ENCODE measurements around the gene COPS8. TPM values are rescaled to one million over a fixed set of nuclear protein-coding genes. Genes with fewer than 3 reads are reported as not detected.

COPS8 gene
- total RNA-seq, 5 donors from 2014 or later (not counting 1 experiment from before 2014, with no cell fraction given) = 27.6 to 49.4 (median 30.2) TPM

GRCh38 chr2:237121321-237121720 is 35.6 kb downstream of the COPS8 start:
- H3K27me3 Mint-ChIP-seq = no peaks in the 10 kb centered on the region
- whole genome bisulfite sequencing (ENCODE audit: insufficient coverage) = 44% methylated on average over 1 of the region's 1 CpG

GRCh38 chr2:237122214-237122666 is 36.6 kb downstream of the COPS8 start:
- peak in 2 of 4 experiments; percentile 38 to 52 for ATAC-seq (replicated peaks in 1 of 4)
- no peaks in the 10 kb centered on the region for H3K36me3 Mint-ChIP-seq

More at GRCh38 chr2:237121321-237121720, 35.6 kb downstream of the COPS8 start:
- no peaks in the 10 kb centered on the region for H3K36me3 Mint-ChIP-seq
- no peaks in the 10 kb centered on the region for H3K4me1 Mint-ChIP-seq
- no peaks in the 10 kb centered on the region for H3K36me3 ChIP-seq (ENCODE audit: control insufficient read depth in 2 of 2, extremely low read depth in 1 of 2, insufficient read depth in 1 of 2, low read length in 1 of 2)
- ATAC-seq (replicated peaks in 1 of 4) (no peak), DNase-seq (no peak)
- H3K4me1 ChIP-seq (ENCODE audit: control insufficient read depth in 1 of 2, extremely low read depth in 1 of 2, insufficient read depth in 2 of 2, low read length in 2 of 2) = no peaks in the 10 kb centered on the region
- no peak overlapping the region for H3K27ac ChIP-seq (ENCODE audit: low read length)
- CTCF ChIA-PET = no interaction called here
- no peaks in the 10 kb centered on the region for H3K9me3 ChIP-seq
- H3K27me3 ChIP-seq (replicated peaks in 1 of 2; ENCODE audit: control insufficient read depth in 2 of 2, extremely low read depth in 1 of 2, insufficient read depth in 2 of 2, low read length in 1 of 2) = no peaks in the 10 kb centered on the region
- H3K27ac Mint-ChIP-seq = no peak overlapping the region
- H3K4me3 ChIP-seq (ENCODE audit: control insufficient read depth in 1 of 2, extremely low read depth in 1 of 2, low read length in 1 of 2) = no peak overlapping the region
- POLR2A ChIA-PET = no interaction called here
- no peak overlapping the region for H3K4me3 Mint-ChIP-seq
- no peaks in the 10 kb centered on the region for H3K9me3 Mint-ChIP-seq

GRCh38 chr2:237124820-237125219 is 39.1 kb downstream of the COPS8 start:
- no peaks in the 10 kb centered on the region for H3K27me3 Mint-ChIP-seq
- WGBS (ENCODE audit: insufficient coverage) = 93% methylated on average over 2 of the region's 7 CpGs
- Histone ChIP-seq H3K4me1 (ENCODE audit: control insufficient read depth in 1 of 2, extremely low read depth in 1 of 2, insufficient read depth in 2 of 2, low read length in 2 of 2) (no peaks in the 10 kb centered on the region), H3K27me3 (replicated peaks in 1 of 2; ENCODE audit: control insufficient read depth in 2 of 2, extremely low read depth in 1 of 2, insufficient read depth in 2 of 2, low read length in 1 of 2) (peaks cover 0 to 3% of the 10 kb centered on the region in 2 experiments), H3K4me3 (ENCODE audit: control insufficient read depth in 1 of 2, extremely low read depth in 1 of 2, low read length in 1 of 2) (no peak overlapping the region), H3K36me3 (ENCODE audit: control insufficient read depth in 2 of 2, extremely low read depth in 1 of 2, insufficient read depth in 1 of 2, low read length in 1 of 2) (no peaks in the 10 kb centered on the region), H3K27ac (ENCODE audit: low read length) (no peak overlapping the region), H3K9me3 (no peaks in the 10 kb centered on the region)
- DNase-seq (no peak), ATAC-seq (replicated peaks in 1 of 4) (no peak)
- no peaks in the 10 kb centered on the region for H3K36me3 Mint-ChIP-seq
- H3K27ac Mint-ChIP-seq = no peak overlapping the region
- ChIA-PET POLR2A (no interaction called here), CTCF (no interaction called here)
- no peaks in the 10 kb centered on the region for H3K4me1 Mint-ChIP-seq
- H3K9me3 Mint-ChIP-seq = no peaks in the 10 kb centered on the region
- no peak overlapping the region for H3K4me3 Mint-ChIP-seq

More at GRCh38 chr2:237122214-237122666, 36.6 kb downstream of the COPS8 start:
- H3K27ac ChIP-seq (ENCODE audit: low read length) = no peak overlapping the region
- H3K27me3 ChIP-seq (replicated peaks in 1 of 2; ENCODE audit: control insufficient read depth in 2 of 2, extremely low read depth in 1 of 2, insufficient read depth in 2 of 2, low read length in 1 of 2) = no peaks in the 10 kb centered on the region
- no peaks in the 10 kb centered on the region for H3K36me3 ChIP-seq (ENCODE audit: control insufficient read depth in 2 of 2, extremely low read depth in 1 of 2, insufficient read depth in 1 of 2, low read length in 1 of 2)
- DNase-seq = peak in 17 of 35 experiments; percentile 3 to 33 (median 8)
- no peak overlapping the region for H3K27ac Mint-ChIP-seq
- no peaks in the 10 kb centered on the region for H3K9me3 ChIP-seq
- no peak overlapping the region for H3K4me3 Mint-ChIP-seq
- H3K4me3 ChIP-seq (ENCODE audit: control insufficient read depth in 1 of 2, extremely low read depth in 1 of 2, low read length in 1 of 2) = no peak overlapping the region
- ChIA-PET POLR2A (no interaction called here), CTCF (no interaction called here)
- H3K4me1 Mint-ChIP-seq = no peaks in the 10 kb centered on the region
- H3K4me1 ChIP-seq (ENCODE audit: control insufficient read depth in 1 of 2, extremely low read depth in 1 of 2, insufficient read depth in 2 of 2, low read length in 2 of 2) = no peaks in the 10 kb centered on the region
- no peaks in the 10 kb centered on the region for H3K9me3 Mint-ChIP-seq
- 76% methylated on average over 5 of the region's 8 CpGs for WGBS (ENCODE audit: insufficient coverage)
- no peaks in the 10 kb centered on the region for H3K27me3 Mint-ChIP-seq

GRCh38 chr2:237125967-237126366 is 40.3 kb downstream of the COPS8 start:
- no peak for ATAC-seq (replicated peaks in 1 of 4)
- Mint-ChIP-seq H3K27ac (no peak overlapping the region), H3K27me3 (no peaks in the 10 kb centered on the region), H3K4me3 (no peak overlapping the region), H3K4me1 (no peaks in the 10 kb centered on the region), H3K36me3 (no peaks in the 10 kb centered on the region), H3K9me3 (no peaks in the 10 kb centered on the region)
- Histone ChIP-seq H3K36me3 (ENCODE audit: control insufficient read depth in 2 of 2, extremely low read depth in 1 of 2, insufficient read depth in 1 of 2, low read length in 1 of 2) (no peaks in the 10 kb centered on the region), H3K27me3 (replicated peaks in 1 of 2; ENCODE audit: control insufficient read depth in 2 of 2, extremely low read depth in 1 of 2, insufficient read depth in 2 of 2, low read length in 1 of 2) (peaks cover 0 to 3% of the 10 kb centered on the region in 2 experiments), H3K9me3 (no peaks in the 10 kb centered on the region), H3K4me1 (ENCODE audit: control insufficient read depth in 1 of 2, extremely low read depth in 1 of 2, insufficient read depth in 2 of 2, low read length in 2 of 2) (no peaks in the 10 kb centered on the region), H3K27ac (ENCODE audit: low read length) (no peak overlapping the region), H3K4me3 (ENCODE audit: control insufficient read depth in 1 of 2, extremely low read depth in 1 of 2, low read length in 1 of 2) (no peak overlapping the region)
- POLR2A ChIA-PET = no interaction called here
- CTCF ChIA-PET = no interaction called here
- DNase-seq = no peak
- WGBS (ENCODE audit: insufficient coverage) = 79% methylated on average over 6 of the region's 6 CpGs

- CTCF ChIA-PET = no interaction called here
- no peak overlapping the region for H3K27ac ChIP-seq (ENCODE audit: low read length)
- POLR2A ChIA-PET = no interaction called here
- H3K36me3 ChIP-seq (ENCODE audit: control insufficient read depth in 2 of 2, extremely low read depth in 1 of 2, insufficient read depth in 1 of 2, low read length in 1 of 2) = no peaks in the 10 kb centered on the region
- no peaks in the 10 kb centered on the region for H3K4me1 ChIP-seq (ENCODE audit: control insufficient read depth in 1 of 2, extremely low read depth in 1 of 2, insufficient read depth in 2 of 2, low read length in 2 of 2)
- no peaks in the 10 kb centered on the region for H3K9me3 ChIP-seq
- ATAC-seq (replicated peaks in 1 of 4) (no peak), DNase-seq (no peak)
- no peaks in the 10 kb centered on the region for H3K4me1 Mint-ChIP-seq
- WGBS (ENCODE audit: insufficient coverage) = 88% methylated on average over 8 of the region's 13 CpGs
- no peaks in the 10 kb centered on the region for H3K9me3 Mint-ChIP-seq
- H3K27me3 ChIP-seq (replicated peaks in 1 of 2; ENCODE audit: control insufficient read depth in 2 of 2, extremely low read depth in 1 of 2, insufficient read depth in 2 of 2, low read length in 1 of 2) = peaks cover 0 to 3% of the 10 kb centered on the region in 2 experiments
- H3K27ac Mint-ChIP-seq = no peak overlapping the region
- no peaks in the 10 kb centered on the region for H3K36me3 Mint-ChIP-seq
- H3K4me3 ChIP-seq (ENCODE audit: control insufficient read depth in 1 of 2, extremely low read depth in 1 of 2, low read length in 1 of 2) = no peak overlapping the region
- no peak overlapping the region for H3K4me3 Mint-ChIP-seq
- H3K27me3 Mint-ChIP-seq = no peaks in the 10 kb centered on the region
Observed at GRCh38 chr2:237126519-237127174, 41.0 kb downstream of the COPS8 start.

GRCh38 chr2:237128026-237128703 is 42.5 kb downstream of the COPS8 start:
- ChIA-PET POLR2A (no interaction called here), CTCF (no interaction called here)
- Histone ChIP-seq H3K36me3 (ENCODE audit: control insufficient read depth in 2 of 2, extremely low read depth in 1 of 2, insufficient read depth in 1 of 2, low read length in 1 of 2) (no peaks in the 10 kb centered on the region), H3K4me3 (ENCODE audit: control insufficient read depth in 1 of 2, extremely low read depth in 1 of 2, low read length in 1 of 2) (no peak overlapping the region), H3K27ac (ENCODE audit: low read length) (no peak overlapping the region), H3K4me1 (ENCODE audit: control insufficient read depth in 1 of 2, extremely low read depth in 1 of 2, insufficient read depth in 2 of 2, low read length in 2 of 2) (no peaks in the 10 kb centered on the region), H3K27me3 (replicated peaks in 1 of 2; ENCODE audit: control insufficient read depth in 2 of 2, extremely low read depth in 1 of 2, insufficient read depth in 2 of 2, low read length in 1 of 2) (peaks cover 0 to 6% of the 10 kb centered on the region in 2 experiments), H3K9me3 (no peaks in the 10 kb centered on the region)
- Mint-ChIP-seq H3K4me1 (no peaks in the 10 kb centered on the region), H3K36me3 (no peaks in the 10 kb centered on the region), H3K27me3 (no peaks in the 10 kb centered on the region), H3K9me3 (no peaks in the 10 kb centered on the region), H3K27ac (no peak overlapping the region), H3K4me3 (no peak overlapping the region)
- ATAC-seq (replicated peaks in 1 of 4) (peak in 3 of 4 experiments; percentile 15 to 65 (median 59)), DNase-seq (no peak)
- 28% methylated on average over 5 of the region's 11 CpGs for WGBS (ENCODE audit: insufficient coverage)
